Thoracic aorta (tissue), 2 donors: ENCODE data around the gene STAM. TPM values are rescaled to one million over a fixed set of nuclear protein-coding genes. Genes with fewer than 3 reads are reported as not detected.

ENCODE experiments used
- ATAC-seq: fragments of 150-250 bp; one replicate; pipeline ENCODE4 v1.8.0; 2017; ENCODE audit warnings: low read depth; ENCODE audit not compliant: insufficient number of reproducible peaks, low FRiP score
- DNase-seq: peaks from one replicate; pipeline ENCODE4 v3.0.0-alpha.2; 2020; ENCODE audit warnings: low spot score
- H3K27ac ChIP-seq, 2 donors: fragments of 200-600 bp; sonication (generic); 1 replicate in 1 of 2; 2 replicates in 1 of 2; pipeline ENCODE4 v1.5.1; 2016; ENCODE audit warnings: mild to moderate bottlenecking in 2 of 2, moderate library complexity in 2 of 2
- H3K27me3 ChIP-seq: fragments of 200-600 bp; sonication (generic); replicated peaks from 2 replicates; pipeline ENCODE4 v1.6.0; 2016; ENCODE audit warnings: mild to moderate bottlenecking; ENCODE audit not compliant: insufficient read depth
- H3K36me3 ChIP-seq: fragments of 200-600 bp; sonication (generic); one replicate; pipeline ENCODE4 v1.5.1; 2016
- H3K4me1 ChIP-seq, 2 donors: fragments of 200-600 bp; sonication (generic); 1 replicate in 1 of 2; 2 replicates in 1 of 2; pipeline versions ENCODE4 v1.5.1 to v1.6.0; 2016; ENCODE audit warnings: low read depth in 2 of 2, mild to moderate bottlenecking in 1 of 2; ENCODE audit not compliant: control insufficient read depth in 1 of 2
- H3K4me3 ChIP-seq: fragments of 200-600 bp; sonication (generic); 2 replicates; pipeline ENCODE4 v1.5.1; 2016; ENCODE audit warnings: mild to moderate bottlenecking
- H3K9me3 ChIP-seq: fragments of 200-600 bp; sonication (generic); 2 replicates; pipeline ENCODE4 v1.5.1; 2016
- total RNA-seq, 2 donors: library from RNA; depleted of rRNA; stranded (reverse); fragments of >200 nt; gene quantifications; one replicate each; pipeline versions ENCODE4 v1.1.0 to v1.2.3, GENCODE V29; 2016
- TF ChIP-seq, protein P1 (sequence below): fragments of 200-600 bp; sonication (generic); IDR thresholded peaks from one replicate; pipeline ENCODE4 v1.5.1; 2019; ENCODE audit warnings: antibody characterized with exemption

Gene STAM
- total RNA-seq, 2 donors from 2014 or later = 26.1 to 28.4 TPM

DNA sequence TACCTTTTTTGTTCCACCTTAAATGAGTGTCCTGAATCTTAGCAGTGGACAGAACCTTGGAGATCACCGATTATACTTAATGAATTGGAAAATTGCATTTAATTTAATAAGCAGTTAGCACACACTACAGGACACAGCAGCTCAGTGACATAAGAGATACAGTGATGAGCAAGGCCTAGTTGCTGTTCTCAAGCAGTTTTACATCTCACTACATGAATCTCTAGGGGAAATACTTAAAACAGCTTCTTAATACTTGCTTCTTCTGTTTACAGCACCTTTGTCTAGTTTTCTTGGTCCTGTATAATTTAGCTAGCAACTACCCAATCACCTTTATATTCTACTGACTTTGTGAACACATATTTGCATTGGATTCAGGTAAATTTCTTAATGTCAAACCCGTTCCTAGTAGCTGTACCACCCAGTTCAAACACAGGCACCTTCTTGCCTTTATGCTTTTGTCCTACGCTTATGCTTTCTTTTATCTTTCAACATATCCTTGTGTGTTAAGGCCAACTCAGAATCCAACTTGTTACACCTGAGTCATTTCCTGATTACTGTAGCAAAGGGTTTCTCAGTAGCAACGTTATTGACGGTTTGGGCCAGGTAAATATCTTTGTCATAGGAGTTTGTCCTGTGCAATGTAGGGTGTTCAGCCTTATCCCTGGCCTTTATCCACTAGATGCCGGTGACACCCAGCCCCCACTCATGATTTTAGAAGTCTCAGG lies 1.8 kb downstream of the STAM start:
- H3K36me3 ChIP-seq = no peaks in the 10 kb centered on the region
- no peak overlapping the region for H3K27ac ChIP-seq
- H3K27me3 ChIP-seq = no peaks in the 10 kb centered on the region
- no peak for ATAC-seq
- H3K4me1 ChIP-seq = peaks cover 38 to 67% of the 10 kb centered on the region in 2 donors
- TF ChIP-seq, protein P1, sequence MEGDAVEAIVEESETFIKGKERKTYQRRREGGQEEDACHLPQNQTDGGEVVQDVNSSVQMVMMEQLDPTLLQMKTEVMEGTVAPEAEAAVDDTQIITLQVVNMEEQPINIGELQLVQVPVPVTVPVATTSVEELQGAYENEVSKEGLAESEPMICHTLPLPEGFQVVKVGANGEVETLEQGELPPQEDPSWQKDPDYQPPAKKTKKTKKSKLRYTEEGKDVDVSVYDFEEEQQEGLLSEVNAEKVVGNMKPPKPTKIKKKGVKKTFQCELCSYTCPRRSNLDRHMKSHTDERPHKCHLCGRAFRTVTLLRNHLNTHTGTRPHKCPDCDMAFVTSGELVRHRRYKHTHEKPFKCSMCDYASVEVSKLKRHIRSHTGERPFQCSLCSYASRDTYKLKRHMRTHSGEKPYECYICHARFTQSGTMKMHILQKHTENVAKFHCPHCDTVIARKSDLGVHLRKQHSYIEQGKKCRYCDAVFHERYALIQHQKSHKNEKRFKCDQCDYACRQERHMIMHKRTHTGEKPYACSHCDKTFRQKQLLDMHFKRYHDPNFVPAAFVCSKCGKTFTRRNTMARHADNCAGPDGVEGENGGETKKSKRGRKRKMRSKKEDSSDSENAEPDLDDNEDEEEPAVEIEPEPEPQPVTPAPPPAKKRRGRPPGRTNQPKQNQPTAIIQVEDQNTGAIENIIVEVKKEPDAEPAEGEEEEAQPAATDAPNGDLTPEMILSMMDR = no peak
- H3K9me3 ChIP-seq = no peaks in the 10 kb centered on the region
- no peak for DNase-seq
- H3K4me3 ChIP-seq = peak overlapping the region; percentile 80

DNA sequence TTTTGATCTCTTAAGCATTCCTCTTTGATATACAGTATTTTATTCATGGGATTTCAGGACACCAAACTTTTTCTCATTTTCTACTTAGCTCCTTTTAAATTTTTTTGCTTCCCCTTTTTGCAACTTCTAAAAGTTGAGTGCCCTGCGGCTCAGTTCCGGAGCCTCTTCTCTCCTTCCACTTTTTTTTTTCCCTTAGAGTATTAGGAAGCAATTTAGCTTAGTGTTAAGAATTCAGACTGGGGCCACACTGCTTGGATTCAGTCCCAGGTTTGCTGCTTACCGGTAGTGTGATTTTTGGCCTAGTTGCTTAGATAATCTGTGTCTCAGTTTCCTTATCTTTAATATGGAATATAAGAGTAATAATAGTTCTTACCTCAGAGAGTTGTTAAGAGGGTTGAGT lies 3.4 kb downstream of the STAM start:
- H3K4me1 ChIP-seq = peaks cover 49 to 83% of the 10 kb centered on the region in 2 donors
- ATAC-seq (no peak), DNase-seq (no peak)

DNA sequence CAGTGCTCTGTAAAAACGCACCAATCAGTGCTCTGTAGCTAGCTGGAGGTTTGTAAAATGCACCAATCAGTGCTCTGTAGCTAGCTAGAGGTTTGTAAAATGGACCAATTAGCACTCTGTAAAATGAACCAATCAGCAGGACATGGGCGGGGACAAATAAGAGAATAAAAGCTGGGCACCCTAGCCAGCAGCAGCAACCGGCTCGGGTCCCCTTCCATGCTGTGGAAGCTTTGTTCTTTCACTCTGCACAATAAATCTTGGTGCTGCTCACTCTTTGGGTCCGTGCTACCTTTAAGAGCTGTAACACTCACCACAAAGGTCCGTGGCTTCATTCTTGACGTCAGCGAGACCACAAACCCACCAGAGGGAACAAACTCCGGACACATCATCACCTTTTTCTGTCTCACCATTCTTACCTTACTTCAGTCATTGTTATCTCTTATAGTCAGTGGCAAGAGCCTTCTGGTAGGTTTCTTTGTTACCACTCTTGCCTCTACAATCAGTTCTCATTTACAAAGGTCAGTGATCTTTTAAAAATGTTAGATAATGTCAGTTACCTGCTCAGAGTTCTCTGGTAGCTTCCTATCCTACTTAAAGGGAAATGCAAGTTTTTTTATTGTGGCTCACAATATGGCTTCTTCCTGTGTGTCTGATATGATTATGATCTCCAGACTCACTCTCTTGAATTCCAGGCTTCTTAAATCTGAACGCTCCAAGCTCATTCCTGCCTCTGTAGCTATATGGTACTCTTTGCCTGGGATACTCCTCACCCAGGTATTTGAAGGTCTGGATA lies 4.5 kb downstream of the STAM start:
- DNase-seq (no peak), ATAC-seq (no peak)
- H3K4me3 ChIP-seq = no peak overlapping the region
- TF ChIP-seq, protein P1 = no peak
- peak overlapping the region; percentile 20 to 68 for H3K27ac ChIP-seq
- H3K4me1 ChIP-seq = peaks cover 54 to 87% of the 10 kb centered on the region in 2 donors
- H3K27me3 ChIP-seq = no peaks in the 10 kb centered on the region
- no peaks in the 10 kb centered on the region for H3K36me3 ChIP-seq
- no peaks in the 10 kb centered on the region for H3K9me3 ChIP-seq

More for the DNA sequence above, 3.4 kb downstream of the STAM start:
- H3K36me3 ChIP-seq = no peaks in the 10 kb centered on the region
- H3K9me3 ChIP-seq = no peaks in the 10 kb centered on the region
- H3K27me3 ChIP-seq = no peaks in the 10 kb centered on the region
- peak overlapping the region; percentile 52 to 66 for H3K27ac ChIP-seq
- TF ChIP-seq, protein P1 = no peak
- H3K4me3 ChIP-seq = peak overlapping the region; percentile 43

DNA sequence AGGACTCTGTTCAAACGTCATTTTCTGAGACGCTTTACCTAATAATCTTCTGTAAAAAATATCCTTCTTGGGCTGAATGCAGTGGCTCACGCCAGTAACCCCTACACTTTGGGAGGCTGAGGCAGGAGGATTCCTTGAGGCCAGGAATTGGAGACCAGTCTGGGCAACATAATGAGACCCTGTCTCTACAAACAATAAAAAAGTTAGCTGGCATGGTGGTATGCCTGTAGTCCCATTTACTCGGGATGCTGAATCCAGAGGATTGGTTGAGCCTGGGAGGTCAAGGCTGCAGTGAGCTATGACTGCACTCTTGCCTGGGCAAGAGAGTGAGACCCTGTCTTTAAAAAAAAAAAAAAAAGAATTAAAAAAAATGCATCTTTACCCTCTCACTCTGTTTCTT lies 5.1 kb downstream of the STAM start:
- DNase-seq (no peak), ATAC-seq (no peak)
- peaks cover 54 to 87% of the 10 kb centered on the region in 2 donors for H3K4me1 ChIP-seq
- no peaks in the 10 kb centered on the region for H3K27me3 ChIP-seq
- TF ChIP-seq, protein P1 = no peak
- peak overlapping the region; percentile 20 to 68 for H3K27ac ChIP-seq
- no peaks in the 10 kb centered on the region for H3K9me3 ChIP-seq
- H3K4me3 ChIP-seq = no peak overlapping the region
- no peaks in the 10 kb centered on the region for H3K36me3 ChIP-seq

DNA sequence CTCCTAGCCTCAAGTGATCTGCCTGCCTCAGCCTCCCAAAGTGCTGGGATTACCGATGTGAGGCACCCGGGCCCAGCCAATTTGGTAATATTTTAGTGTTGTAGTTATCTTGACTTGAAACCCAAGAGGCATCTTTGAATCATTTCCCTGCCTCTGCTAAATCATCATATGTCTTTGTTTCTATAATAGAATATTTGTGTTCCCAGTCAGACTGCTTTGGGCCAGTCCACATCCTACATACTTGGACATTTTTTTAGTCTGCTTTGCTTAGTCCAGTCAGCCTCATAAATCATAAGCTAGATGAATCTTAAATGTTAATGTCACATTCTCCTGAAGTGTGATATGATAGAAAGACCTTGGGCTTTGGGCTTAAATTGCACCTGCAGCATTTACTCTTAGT lies 5.9 kb downstream of the STAM start:
- DNase-seq (no peak), ATAC-seq (no peak)
- TF ChIP-seq, protein P1 = no peak
- H3K4me1 ChIP-seq = peaks cover 54 to 85% of the 10 kb centered on the region in 2 donors
- peak overlapping the region; percentile 28 to 68 for H3K27ac ChIP-seq
- H3K9me3 ChIP-seq = no peaks in the 10 kb centered on the region
- H3K36me3 ChIP-seq = no peaks in the 10 kb centered on the region
- no peak overlapping the region for H3K4me3 ChIP-seq
- no peaks in the 10 kb centered on the region for H3K27me3 ChIP-seq
